ENCODE data around the gene LAMB4. TPM values are rescaled to one million over a fixed set of nuclear protein-coding genes. Genes with fewer than 3 reads are reported as not detected.
A peak's percentile ranks its signal among the peaks of the same experiment; 100 is the strongest.

The LAMB4 gene
- polyA plus RNA-seq, 2 of the 4 experiments (the other 2 are of a cell fraction): 0.13 to 0.19 TPM

DNA sequence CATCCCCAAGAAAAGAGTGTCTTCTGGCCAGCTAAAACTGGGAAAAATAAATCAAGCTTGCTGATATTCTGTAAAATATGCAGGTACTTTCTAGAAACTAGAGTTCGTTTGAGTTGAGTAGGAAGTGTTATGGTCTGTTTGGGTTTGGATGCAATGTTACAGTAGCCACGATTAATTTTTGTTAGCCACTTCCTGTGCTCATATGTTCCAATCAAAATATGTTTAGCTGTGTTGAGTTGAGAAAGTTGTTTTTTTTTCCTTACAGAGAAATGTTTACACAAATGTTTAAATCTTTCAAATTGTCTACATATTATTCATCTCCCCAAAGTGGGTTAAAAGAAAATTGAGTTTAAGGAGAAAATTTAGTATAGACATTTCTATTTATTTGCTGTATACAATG, 115.9 kb downstream of the LAMB4 start:
- POLR2A ChIA-PET: interaction anchor here (1.9 to 4.5 kb wide), 2 partner anchors 11 to 81 kb away, joined by 6 to 29 read pairs; partner anchors contain the start of gene LAMB1
- H3K27ac ChIP-seq: peak overlapping the region; percentile 90 to 92
- FAIRE-seq (no peak), ATAC-seq (no peak), DNase-seq (ENCODE audit: low read depth in 1 of 2, low spot score in 1 of 2) (no peak)
- no peaks in the 10 kb centered on the region for H3K9me3 ChIP-seq
- no peak overlapping the region for H3K4me3 ChIP-seq
- CTCF ChIA-PET: interaction anchor here (1.1 to 5.3 kb wide), 4 partner anchors 9 to 133 kb away, joined by 3 to 43 read pairs (median 6); partner anchors contain the start of gene LAMB1
- H3K4me2 ChIP-seq: peak overlapping the region; percentile 74
- TF ChIP-seq MYC (IDR thresholded peaks at IDR 0.05; ENCODE audit: borderline replicate concordance, low read length): no peak
- TF ChIP-seq KDM1A (IDR thresholded peaks at IDR 0.05; ENCODE audit: low read depth): no peak
- no peak for TF ChIP-seq CHD4 (IDR thresholded peaks at IDR 0.05; ENCODE audit: borderline replicate concordance)
- TF ChIP-seq ZNF302 (CRISPR knock-in tag; IDR thresholded peaks at IDR 0.05): no peak
- TF ChIP-seq POLR2AphosphoS2 (conservative IDR thresholded peaks at IDR 0.05; ENCODE audit: low read length): no peak
- TF ChIP-seq, protein P1, sequence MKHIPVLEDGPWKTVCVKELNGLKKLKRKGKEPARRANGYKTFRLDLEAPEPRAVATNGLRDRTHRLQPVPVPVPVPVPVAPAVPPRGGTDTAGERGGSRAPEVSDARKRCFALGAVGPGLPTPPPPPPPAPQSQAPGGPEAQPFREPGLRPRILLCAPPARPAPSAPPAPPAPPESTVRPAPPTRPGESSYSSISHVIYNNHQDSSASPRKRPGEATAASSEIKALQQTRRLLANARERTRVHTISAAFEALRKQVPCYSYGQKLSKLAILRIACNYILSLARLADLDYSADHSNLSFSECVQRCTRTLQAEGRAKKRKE (CRISPR knock-in tag; IDR thresholded peaks at IDR 0.05; ENCODE audit: low read depth): no peak
- no peak for TF ChIP-seq HOXB5 (CRISPR knock-in tag; IDR thresholded peaks at IDR 0.05)
- no peak for TF ChIP-seq EP300 (IDR thresholded peaks at IDR 0.05)
- TF ChIP-seq RARB (CRISPR knock-in tag; IDR thresholded peaks at IDR 0.05): no peak
- TF ChIP-seq, protein P2, sequence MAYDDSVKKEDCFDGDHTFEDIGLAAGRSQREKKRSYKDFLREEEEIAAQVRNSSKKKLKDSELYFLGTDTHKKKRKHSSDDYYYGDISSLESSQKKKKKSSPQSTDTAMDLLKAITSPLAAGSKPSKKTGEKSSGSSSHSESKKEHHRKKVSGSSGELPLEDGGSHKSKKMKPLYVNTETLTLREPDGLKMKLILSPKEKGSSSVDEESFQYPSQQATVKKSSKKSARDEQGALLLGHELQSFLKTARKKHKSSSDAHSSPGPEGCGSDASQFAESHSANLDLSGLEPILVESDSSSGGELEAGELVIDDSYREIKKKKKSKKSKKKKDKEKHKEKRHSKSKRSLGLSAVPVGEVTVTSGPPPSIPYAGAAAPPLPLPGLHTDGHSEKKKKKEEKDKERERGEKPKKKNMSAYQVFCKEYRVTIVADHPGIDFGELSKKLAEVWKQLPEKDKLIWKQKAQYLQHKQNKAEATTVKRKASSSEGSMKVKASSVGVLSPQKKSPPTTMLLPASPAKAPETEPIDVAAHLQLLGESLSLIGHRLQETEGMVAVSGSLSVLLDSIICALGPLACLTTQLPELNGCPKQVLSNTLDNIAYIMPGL (CRISPR knock-in tag; IDR thresholded peaks at IDR 0.05; ENCODE audit: borderline replicate concordance): no peak
- no peak for TF ChIP-seq RFX5 (IDR thresholded peaks at IDR 0.05)
- TF ChIP-seq SMC3 (IDR thresholded peaks at IDR 0.05): no peak
- TF ChIP-seq FOSL2 (IDR thresholded peaks at IDR 0.05): no peak
- TF ChIP-seq FOSL2 (CRISPR knock-in tag; IDR thresholded peaks at IDR 0.05): no peak
- TF ChIP-seq EHF (CRISPR knock-in tag; IDR thresholded peaks at IDR 0.05): no peak
- TF ChIP-seq CEBPB (IDR thresholded peaks at IDR 0.05): no peak
- TF ChIP-seq MAFK (IDR thresholded peaks at IDR 0.05; ENCODE audit: partially characterized antibody): no peak
- peaks cover 84% of the 10 kb centered on the region for H3K4me1 ChIP-seq
- WGBS (ENCODE audit: missing lambda C conversion rate): 20% methylated on average over 2 of the region's 2 CpGs

DNA sequence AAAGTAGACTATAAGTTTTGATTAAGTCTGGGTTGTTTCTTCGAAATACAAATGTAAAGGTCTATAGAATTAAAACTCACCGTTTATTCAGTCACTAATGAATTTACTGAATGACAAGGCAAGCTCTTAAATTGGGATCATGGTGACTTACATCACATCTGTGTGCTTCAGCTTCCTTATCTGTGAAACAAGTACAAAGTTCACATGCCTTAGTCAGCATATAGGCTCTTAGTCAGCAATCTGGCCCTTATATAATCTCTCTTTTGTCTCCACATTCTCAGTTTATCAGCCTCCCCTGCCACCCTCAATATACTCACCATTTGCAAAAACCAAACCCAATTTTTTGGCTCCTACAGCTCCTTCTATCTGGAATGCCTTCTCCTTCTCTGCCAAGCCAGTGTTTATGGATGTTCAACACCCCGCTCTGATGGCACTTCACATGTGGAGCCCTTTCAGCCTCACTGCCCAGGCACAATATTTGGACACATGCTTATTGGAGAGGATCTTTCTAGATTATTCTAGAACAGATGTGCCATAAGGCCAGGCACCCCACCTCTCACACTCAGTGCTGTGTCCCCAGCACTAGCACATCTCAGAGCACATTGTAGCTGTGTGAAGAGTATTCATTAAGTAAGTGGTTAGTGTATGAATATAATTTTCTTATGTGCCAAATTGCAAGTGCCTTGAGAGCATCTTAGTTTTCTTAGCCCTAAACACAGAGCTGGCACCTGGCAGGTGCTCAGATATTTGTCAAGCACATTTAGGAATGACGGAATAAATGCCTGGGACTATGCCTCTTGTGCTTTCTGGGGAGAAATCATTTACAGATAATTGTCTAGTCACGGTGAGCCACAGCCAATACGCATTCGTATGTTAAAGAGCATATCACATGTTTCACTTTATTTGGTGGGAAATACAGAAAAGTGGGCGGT, 117.4 kb downstream of the LAMB4 start:
- WGBS (ENCODE audit: missing lambda C conversion rate): 66% methylated on average over 8 of the region's 8 CpGs
- peaks cover 90% of the 10 kb centered on the region for H3K4me1 ChIP-seq
- CTCF ChIA-PET: interaction anchor here (0.6 to 1.3 kb wide), 3 partner anchors 11 to 84 kb away, joined by 3 to 4 read pairs (median 3); no protein-coding TSS in a partner anchor
- TF ChIP-seq, protein P3, sequence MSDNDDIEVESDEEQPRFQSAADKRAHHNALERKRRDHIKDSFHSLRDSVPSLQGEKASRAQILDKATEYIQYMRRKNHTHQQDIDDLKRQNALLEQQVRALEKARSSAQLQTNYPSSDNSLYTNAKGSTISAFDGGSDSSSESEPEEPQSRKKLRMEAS (IDR thresholded peaks at IDR 0.05): peak; percentile 50
- no peak for TF ChIP-seq ZFP36 (IDR thresholded peaks at IDR 0.05; ENCODE audit: borderline replicate concordance, partially characterized antibody)
- TF ChIP-seq CBX2 (IDR thresholded peaks at IDR 0.05; ENCODE audit: borderline replicate concordance, low read depth): no peak
- no peak for TF ChIP-seq MYC (IDR thresholded peaks at IDR 0.05; ENCODE audit: borderline replicate concordance, low read length)
- no peak for TF ChIP-seq ZC3H11A (IDR thresholded peaks at IDR 0.05)
- TF ChIP-seq JUNB (IDR thresholded peaks at IDR 0.05): peak; percentile 64
- TF ChIP-seq NFE2L2 (conservative IDR thresholded peaks at IDR 0.05; ENCODE audit: low read length): peak; percentile 36; the same call in 1 of the 2 replicates
- no peak for TF ChIP-seq POLR2A (IDR thresholded peaks at IDR 0.05; ENCODE audit: low read length)
- TF ChIP-seq FOXS1 (CRISPR knock-in tag; IDR thresholded peaks at IDR 0.05): 0 out of 2 replicates have a peak, but pooled peaks have one; percentile 47
- TF ChIP-seq TFCP2L1 (CRISPR knock-in tag; IDR thresholded peaks at IDR 0.05): no peak
- TF ChIP-seq SMC3 (IDR thresholded peaks at IDR 0.05): no peak
- peak; percentile 31; the same call in 1 of the 2 replicates for TF ChIP-seq FOSL2 (IDR thresholded peaks at IDR 0.05)
- peak; percentile 80 for TF ChIP-seq FOSL2 (CRISPR knock-in tag; IDR thresholded peaks at IDR 0.05)
- peak; percentile 70; the same call in 1 of the 2 replicates for TF ChIP-seq GATA3 (IDR thresholded peaks at IDR 0.05; ENCODE audit: borderline replicate concordance)
- peak in 1 of 2 experiments; percentile 32; a peak in 1 of 5 replicates for TF ChIP-seq EP300 (IDR thresholded peaks at IDR 0.05)
- no peak for TF ChIP-seq ZNF302 (CRISPR knock-in tag; IDR thresholded peaks at IDR 0.05)
- TF ChIP-seq MAFK (IDR thresholded peaks at IDR 0.05; ENCODE audit: partially characterized antibody): peak; percentile 99
- TF ChIP-seq BHLHE40 (IDR thresholded peaks at IDR 0.05; ENCODE audit: low read depth, low read length): no peak
- peak in 1 of 2 experiments; percentile 59; a peak in 1 of 4 replicates for TF ChIP-seq CEBPB (IDR thresholded peaks at IDR 0.05)
- TF ChIP-seq, protein P4, sequence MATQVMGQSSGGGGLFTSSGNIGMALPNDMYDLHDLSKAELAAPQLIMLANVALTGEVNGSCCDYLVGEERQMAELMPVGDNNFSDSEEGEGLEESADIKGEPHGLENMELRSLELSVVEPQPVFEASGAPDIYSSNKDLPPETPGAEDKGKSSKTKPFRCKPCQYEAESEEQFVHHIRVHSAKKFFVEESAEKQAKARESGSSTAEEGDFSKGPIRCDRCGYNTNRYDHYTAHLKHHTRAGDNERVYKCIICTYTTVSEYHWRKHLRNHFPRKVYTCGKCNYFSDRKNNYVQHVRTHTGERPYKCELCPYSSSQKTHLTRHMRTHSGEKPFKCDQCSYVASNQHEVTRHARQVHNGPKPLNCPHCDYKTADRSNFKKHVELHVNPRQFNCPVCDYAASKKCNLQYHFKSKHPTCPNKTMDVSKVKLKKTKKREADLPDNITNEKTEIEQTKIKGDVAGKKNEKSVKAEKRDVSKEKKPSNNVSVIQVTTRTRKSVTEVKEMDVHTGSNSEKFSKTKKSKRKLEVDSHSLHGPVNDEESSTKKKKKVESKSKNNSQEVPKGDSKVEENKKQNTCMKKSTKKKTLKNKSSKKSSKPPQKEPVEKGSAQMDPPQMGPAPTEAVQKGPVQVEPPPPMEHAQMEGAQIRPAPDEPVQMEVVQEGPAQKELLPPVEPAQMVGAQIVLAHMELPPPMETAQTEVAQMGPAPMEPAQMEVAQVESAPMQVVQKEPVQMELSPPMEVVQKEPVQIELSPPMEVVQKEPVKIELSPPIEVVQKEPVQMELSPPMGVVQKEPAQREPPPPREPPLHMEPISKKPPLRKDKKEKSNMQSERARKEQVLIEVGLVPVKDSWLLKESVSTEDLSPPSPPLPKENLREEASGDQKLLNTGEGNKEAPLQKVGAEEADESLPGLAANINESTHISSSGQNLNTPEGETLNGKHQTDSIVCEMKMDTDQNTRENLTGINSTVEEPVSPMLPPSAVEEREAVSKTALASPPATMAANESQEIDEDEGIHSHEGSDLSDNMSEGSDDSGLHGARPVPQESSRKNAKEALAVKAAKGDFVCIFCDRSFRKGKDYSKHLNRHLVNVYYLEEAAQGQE (IDR thresholded peaks at IDR 0.05): no peak
- peak; percentile 54 to 87 for DNase-seq (ENCODE audit: low read depth in 1 of 2, low spot score in 1 of 2)
- no peaks in the 10 kb centered on the region for H3K9me3 ChIP-seq
- POLR2A ChIA-PET: interaction anchor here (0.8 to 4.5 kb wide), 3 partner anchors 10 to 11 kb away, joined by 3 to 29 read pairs (median 5); partner anchors contain the start of gene LAMB1
- ATAC-seq: peak; percentile 37 to 46; a peak in 4 of 6 replicates
- H3K4me3 ChIP-seq: no peak overlapping the region
- H3K27ac ChIP-seq: peak overlapping the region; percentile 90 to 92
- peak overlapping the region; percentile 74 for H3K4me2 ChIP-seq
- peak; percentile 63 for FAIRE-seq

Data from A549 (cell line).